ENCODE results near the gene IGSF8.

GRCh38 chr1:160069460-160070231 is 28.8 kb downstream of the IGSF8 start, which contains the start of gene KCNJ10:
- TF ChIP-seq CTCF (IDR thresholded peaks at IDR 0.05): no peak
- TF ChIP-seq EP300 (IDR thresholded peaks at IDR 0.05): no peak
- TF ChIP-seq POLR2A (IDR thresholded peaks at IDR 0.05): no peak

All from ovary (tissue), 3 donors.